ENCODE data around the gene CEP70.
"Not testable (repeated sequence)": the region's sequence is repeated elsewhere in the genome, so short reads cannot be mapped to it uniquely, and the experiment has no call there.

CEP70 gene

GRCh38 chr3:138573138-138573537 is 20.9 kb downstream of the CEP70 start:
- H3K27ac ChIP-seq (ENCODE audit: low read depth, low read length) = no peak overlapping the region
- peaks cover 7% of the 10 kb centered on the region for H3K9me3 ChIP-seq (ENCODE audit: insufficient read depth, low read depth, low read length)
- H3K18ac ChIP-seq (ENCODE audit: low read length) = no peak overlapping the region
- no peak overlapping the region for H3K23ac ChIP-seq (ENCODE audit: low read length)
- no peak overlapping the region for H2BK5ac ChIP-seq (ENCODE audit: low read depth, low read length, poor library complexity)
- H3K9ac ChIP-seq (ENCODE audit: low read length) = no peak overlapping the region
- H3K4me3 ChIP-seq (ENCODE audit: low read depth, low read length) = no peak overlapping the region
- no CpG with 5 or more reads among the region's 1 CpG for WGBS (ENCODE audit: extremely low coverage, insufficient coverage, insufficient read length)
- no peak overlapping the region for H3K4me2 ChIP-seq (ENCODE audit: low read length)
- H3K36me3 ChIP-seq (ENCODE audit: control insufficient read depth in 1 of 2, insufficient read depth in 2 of 2, low read length in 2 of 2) = peaks cover 2 to 4% of the 10 kb centered on the region in 2 experiments
- no peak overlapping the region for H3K4ac ChIP-seq (ENCODE audit: low read depth, low read length)
- H3K4me1 ChIP-seq (ENCODE audit: control insufficient read depth in 1 of 2, insufficient read depth in 2 of 2, low read length in 2 of 2) = no peaks in the 10 kb centered on the region
- H2BK120ac ChIP-seq (ENCODE audit: insufficient read depth, low read length, poor library complexity) = no peak overlapping the region
- H3K27me3 ChIP-seq (ENCODE audit: insufficient read depth, low read length) = no peaks in the 10 kb centered on the region
- H2AK5ac ChIP-seq (ENCODE audit: low read length) = no peak overlapping the region
- H2AFZ ChIP-seq (ENCODE audit: insufficient read depth, low read length, poor library complexity) = no peak overlapping the region
- no peak for DNase-seq
- no peak overlapping the region for H2BK12ac ChIP-seq (ENCODE audit: low read length)
- H3K14ac ChIP-seq (ENCODE audit: low read length) = no peak overlapping the region
- no peaks in the 10 kb centered on the region for H3K79me1 ChIP-seq (ENCODE audit: low read length)
- no peaks in the 10 kb centered on the region for H3K79me2 ChIP-seq (ENCODE audit: control insufficient read depth, insufficient read depth, low read length, poor library complexity)
- H4K12ac ChIP-seq (ENCODE audit: low read depth, low read length) = no peak overlapping the region
- H4K91ac ChIP-seq (ENCODE audit: low read depth, low read length) = no peak overlapping the region
- no peak overlapping the region for H4K8ac ChIP-seq (ENCODE audit: low read depth, low read length)

- DNase-seq; H2BK5ac ChIP-seq (ENCODE audit: low read depth, low read length, poor library complexity); H3K9me3 ChIP-seq (ENCODE audit: insufficient read depth, low read depth, low read length); H3K18ac ChIP-seq (ENCODE audit: low read length); H3K9ac ChIP-seq (ENCODE audit: low read length); H2BK12ac ChIP-seq (ENCODE audit: low read length); H3K4me2 ChIP-seq (ENCODE audit: low read length); H3K4ac ChIP-seq (ENCODE audit: low read depth, low read length); H3K14ac ChIP-seq (ENCODE audit: low read length); H3K27ac ChIP-seq (ENCODE audit: low read depth, low read length); H3K79me1 ChIP-seq (ENCODE audit: low read length); H3K23ac ChIP-seq (ENCODE audit: low read length); H4K8ac ChIP-seq (ENCODE audit: low read depth, low read length); H4K91ac ChIP-seq (ENCODE audit: low read depth, low read length); H2AFZ ChIP-seq (ENCODE audit: insufficient read depth, low read length, poor library complexity); H4K12ac ChIP-seq (ENCODE audit: low read depth, low read length); H3K79me2 ChIP-seq (ENCODE audit: control insufficient read depth, insufficient read depth, low read length, poor library complexity); H2AK5ac ChIP-seq (ENCODE audit: low read length); H3K36me3 ChIP-seq (ENCODE audit: control insufficient read depth in 1 of 2, insufficient read depth in 2 of 2, low read length in 2 of 2); H3K4me1 ChIP-seq (ENCODE audit: control insufficient read depth in 1 of 2, insufficient read depth in 2 of 2, low read length in 2 of 2); H2BK120ac ChIP-seq (ENCODE audit: insufficient read depth, low read length, poor library complexity); H3K27me3 ChIP-seq (ENCODE audit: insufficient read depth, low read length); H3K4me3 ChIP-seq (ENCODE audit: low read depth, low read length): not testable (repeated sequence)
- no CpG with 5 or more reads among the region's 8 CpGs for WGBS (ENCODE audit: extremely low coverage, insufficient coverage, insufficient read length)
Measured at GRCh38 chr3:138569624-138570023, 24.4 kb downstream of the CEP70 start.

- H2BK120ac ChIP-seq (ENCODE audit: insufficient read depth, low read length, poor library complexity) = no peak overlapping the region
- no peaks in the 10 kb centered on the region for H3K79me1 ChIP-seq (ENCODE audit: low read length)
- no peaks in the 10 kb centered on the region for H3K4me1 ChIP-seq (ENCODE audit: control insufficient read depth in 1 of 2, insufficient read depth in 2 of 2, low read length in 2 of 2)
- no CpG with 5 or more reads among the region's 2 CpGs for WGBS (ENCODE audit: extremely low coverage, insufficient coverage, insufficient read length)
- H3K4me3 ChIP-seq (ENCODE audit: low read depth, low read length) = no peak overlapping the region
- no peak overlapping the region for H2AFZ ChIP-seq (ENCODE audit: insufficient read depth, low read length, poor library complexity)
- no peaks in the 10 kb centered on the region for H3K27me3 ChIP-seq (ENCODE audit: insufficient read depth, low read length)
- no peak overlapping the region for H4K91ac ChIP-seq (ENCODE audit: low read depth, low read length)
- no peak overlapping the region for H2AK5ac ChIP-seq (ENCODE audit: low read length)
- no peak overlapping the region for H2BK5ac ChIP-seq (ENCODE audit: low read depth, low read length, poor library complexity)
- no peak overlapping the region for H3K4me2 ChIP-seq (ENCODE audit: low read length)
- H2BK12ac ChIP-seq (ENCODE audit: low read length) = no peak overlapping the region
- no peaks in the 10 kb centered on the region for H3K79me2 ChIP-seq (ENCODE audit: control insufficient read depth, insufficient read depth, low read length, poor library complexity)
- DNase-seq = no peak
- no peak overlapping the region for H3K4ac ChIP-seq (ENCODE audit: low read depth, low read length)
- H4K12ac ChIP-seq (ENCODE audit: low read depth, low read length) = no peak overlapping the region
- H3K9me3 ChIP-seq (ENCODE audit: insufficient read depth, low read depth, low read length) = peaks cover 3% of the 10 kb centered on the region
- no peak overlapping the region for H3K27ac ChIP-seq (ENCODE audit: low read depth, low read length)
- H4K8ac ChIP-seq (ENCODE audit: low read depth, low read length) = no peak overlapping the region
- peaks cover 2% of the 10 kb centered on the region in 2 experiments for H3K36me3 ChIP-seq (ENCODE audit: control insufficient read depth in 1 of 2, insufficient read depth in 2 of 2, low read length in 2 of 2)
- H3K18ac ChIP-seq (ENCODE audit: low read length) = no peak overlapping the region
- no peak overlapping the region for H3K23ac ChIP-seq (ENCODE audit: low read length)
- no peak overlapping the region for H3K14ac ChIP-seq (ENCODE audit: low read length)
- no peak overlapping the region for H3K9ac ChIP-seq (ENCODE audit: low read length)
Measured at GRCh38 chr3:138569090-138569489, 25.0 kb downstream of the CEP70 start.

GRCh38 chr3:138567403-138567802 is 26.7 kb downstream of the CEP70 start:
- no peak overlapping the region for H2BK12ac ChIP-seq (ENCODE audit: low read length)
- H3K18ac ChIP-seq (ENCODE audit: low read length) = no peak overlapping the region
- H3K79me1 ChIP-seq (ENCODE audit: low read length) = no peaks in the 10 kb centered on the region
- no peak overlapping the region for H3K23ac ChIP-seq (ENCODE audit: low read length)
- no peak overlapping the region for H2AFZ ChIP-seq (ENCODE audit: insufficient read depth, low read length, poor library complexity)
- no peaks in the 10 kb centered on the region for H3K9me3 ChIP-seq (ENCODE audit: insufficient read depth, low read depth, low read length)
- no peaks in the 10 kb centered on the region for H3K36me3 ChIP-seq (ENCODE audit: control insufficient read depth in 1 of 2, insufficient read depth in 2 of 2, low read length in 2 of 2)
- H2AK5ac ChIP-seq (ENCODE audit: low read length) = no peak overlapping the region
- H3K27me3 ChIP-seq (ENCODE audit: insufficient read depth, low read length) = no peaks in the 10 kb centered on the region
- no peak overlapping the region for H4K12ac ChIP-seq (ENCODE audit: low read depth, low read length)
- no peak overlapping the region for H3K14ac ChIP-seq (ENCODE audit: low read length)
- H3K79me2 ChIP-seq (ENCODE audit: control insufficient read depth, insufficient read depth, low read length, poor library complexity) = no peaks in the 10 kb centered on the region
- no peak for DNase-seq
- no peak overlapping the region for H3K4me2 ChIP-seq (ENCODE audit: low read length)
- H3K4me3 ChIP-seq (ENCODE audit: low read depth, low read length) = no peak overlapping the region
- no peak overlapping the region for H4K8ac ChIP-seq (ENCODE audit: low read depth, low read length)
- no peaks in the 10 kb centered on the region for H3K4me1 ChIP-seq (ENCODE audit: control insufficient read depth in 1 of 2, insufficient read depth in 2 of 2, low read length in 2 of 2)
- no peak overlapping the region for H4K91ac ChIP-seq (ENCODE audit: low read depth, low read length)
- no peak overlapping the region for H2BK120ac ChIP-seq (ENCODE audit: insufficient read depth, low read length, poor library complexity)
- H3K4ac ChIP-seq (ENCODE audit: low read depth, low read length) = no peak overlapping the region
- no peak overlapping the region for H2BK5ac ChIP-seq (ENCODE audit: low read depth, low read length, poor library complexity)
- H3K27ac ChIP-seq (ENCODE audit: low read depth, low read length) = no peak overlapping the region
- no peak overlapping the region for H3K9ac ChIP-seq (ENCODE audit: low read length)

All from trophoblast cell (in vitro differentiated cells and primary cell).